GM10248 (cell line): Measurements from ENCODE around the gene SLC4A11.

ENCODE experiments used
- CTCF ChIA-PET: fragments of 300-600 bp; sonication (Branson Sonifier 250); formaldehyde crosslinking; extraction: SDS; loops from one replicate; lab custom pipeline; 2021; ENCODE audit warnings: antibody characterized with exemption; lab: Yijun Ruan, JAX
- POLR2A ChIA-PET: fragments of 350-650 bp; sonication (Branson Sonifier 250); formaldehyde crosslinking; extraction: SDS; loops from one replicate; lab custom pipeline; 2020; ENCODE audit warnings: antibody characterized with exemption; lab: Yijun Ruan, JAX
- DNase-seq: peaks from one replicate; pipeline ENCODE4 v3.0.0; 2012; ENCODE audit errors: extremely low spot score
- CTCF ChIP-seq: IDR thresholded peaks from 2 replicates; pipeline ENCODE4 v1.5.1; 2012; ENCODE audit warnings: mild to moderate bottlenecking, low read depth; ENCODE audit errors: extremely low read depth, missing control alignments, control extremely low read depth

Gene SLC4A11

DNA sequence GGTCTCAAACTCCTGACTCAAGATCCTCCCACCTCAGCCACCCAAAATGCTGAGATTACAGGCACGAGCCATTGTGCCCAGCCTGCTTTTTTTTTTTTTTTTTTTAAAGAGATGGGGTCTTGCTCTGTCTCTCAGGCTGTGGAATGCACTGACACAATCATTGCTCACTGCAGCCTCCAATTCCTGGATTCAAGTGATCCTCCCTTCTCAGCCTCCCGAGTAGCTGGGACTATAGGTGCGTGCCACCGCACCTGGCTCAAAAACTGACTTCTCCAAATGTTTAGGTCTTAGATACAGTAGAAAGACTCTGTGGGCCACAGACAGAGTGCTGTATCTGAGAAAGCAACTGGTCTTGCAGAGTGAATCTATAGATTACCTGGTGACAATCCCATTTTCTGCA, 31.1 kb upstream of the SLC4A11 start:
- ChIA-PET CTCF (interaction anchor here (1.0 kb wide), 1 partner anchor 12 kb away, joined by 3 read pairs; no protein-coding TSS in a partner anchor), POLR2A (no interaction called here)
- TF ChIP-seq CTCF, result no peak
- no peak for DNase-seq

DNA sequence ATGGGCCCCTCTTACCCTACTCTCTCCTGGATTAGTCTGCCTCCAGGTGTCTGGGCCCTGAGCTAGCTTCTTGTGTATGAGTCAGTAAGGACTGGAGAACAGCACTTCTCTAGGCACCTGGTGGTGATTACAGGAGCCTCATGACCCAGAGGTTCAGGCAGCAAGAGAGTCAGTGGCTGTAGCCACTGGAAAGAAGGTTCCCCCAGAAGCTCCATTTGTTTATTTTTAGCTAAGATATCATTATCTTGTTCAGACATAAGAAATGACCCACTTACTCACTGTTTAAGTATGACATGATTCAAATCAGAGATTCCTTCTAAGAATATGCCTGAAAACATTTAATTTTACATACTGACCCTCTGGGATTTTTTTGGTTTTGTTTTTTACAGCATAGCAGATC, 23.6 kb upstream of the SLC4A11 start:
- CTCF ChIA-PET, result interaction anchor here (1.2 to 2.1 kb wide), 3 partner anchors 11 to 54 kb away, joined by 3 to 8 read pairs (median 3); no protein-coding TSS in a partner anchor
- POLR2A ChIA-PET, result no interaction called here
- TF ChIP-seq CTCF, result no peak
- no peak for DNase-seq

DNA sequence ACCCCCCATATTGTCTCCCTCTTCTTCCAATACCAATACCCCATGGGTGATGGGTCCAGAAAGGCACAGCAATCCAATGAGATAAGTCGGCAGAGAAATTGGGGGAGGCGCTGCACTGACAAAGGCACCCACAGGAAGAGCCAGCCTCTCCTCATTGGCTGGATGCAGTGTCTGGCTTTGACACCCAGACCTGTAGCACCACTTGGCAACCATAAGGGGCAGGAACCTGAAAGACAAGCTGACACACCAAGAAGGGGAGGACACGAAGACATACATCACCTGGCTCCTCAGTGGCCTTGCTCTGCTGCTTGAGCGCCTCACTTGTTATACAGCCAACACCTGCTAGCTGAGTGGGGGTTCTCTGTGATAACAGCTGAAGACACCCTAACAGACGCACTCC, 19.4 kb upstream of the SLC4A11 start:
- no peak for DNase-seq
- TF ChIP-seq CTCF, result no peak
- POLR2A ChIA-PET, result no interaction called here
- CTCF ChIA-PET, result interaction anchor here (0.9 to 1.1 kb wide), 5 partner anchors 8 to 306 kb away, joined by 3 read pairs; no protein-coding TSS in a partner anchor

GRCh38 chr20:3255728-3256127, 16.7 kb upstream of the SLC4A11 start:
- POLR2A ChIA-PET, result no interaction called here
- DNase-seq, result no peak
- CTCF ChIA-PET, result interaction anchor here (1.2 kb wide), 1 partner anchor 202 kb away, joined by 4 read pairs; no protein-coding TSS in a partner anchor
- no peak for TF ChIP-seq CTCF

- no peak for DNase-seq
- no peak for TF ChIP-seq CTCF
- ChIA-PET POLR2A (no interaction called here), CTCF (interaction anchor here (0.7 to 2.8 kb wide), 9 partner anchors 9 to 52 kb away, joined by 3 to 9 read pairs (median 5); partner anchors contain the start of gene SLC4A11)
These were observed 12.8 kb upstream of the SLC4A11 start for GRCh38 chr20:3251806-3252205.

GRCh38 chr20:3250091-3250504, 11.1 kb upstream of the SLC4A11 start:
- TF ChIP-seq CTCF, result no peak
- no peak for DNase-seq
- POLR2A ChIA-PET, result no interaction called here
- CTCF ChIA-PET, result interaction anchor here (0.9 to 2.8 kb wide), 4 partner anchors 9 to 31 kb away, joined by 3 to 9 read pairs (median 4); no protein-coding TSS in a partner anchor
